HG03135 (cell line): ENCODE results near the gene ASB7.
"Not testable (repeated sequence)": the region's sequence is repeated elsewhere in the genome, so short reads cannot be mapped to it uniquely, and the experiment has no call there.

Experiments
- ATAC-seq: cut with Tn5 transposase; IDR thresholded peaks from one replicate; pipeline ENCODE4 v1.9.1; 2021; ENCODE audit warnings: mild to moderate bottlenecking, moderate library complexity; ENCODE audit not compliant: unreplicated experiment

Gene ASB7, protein sequence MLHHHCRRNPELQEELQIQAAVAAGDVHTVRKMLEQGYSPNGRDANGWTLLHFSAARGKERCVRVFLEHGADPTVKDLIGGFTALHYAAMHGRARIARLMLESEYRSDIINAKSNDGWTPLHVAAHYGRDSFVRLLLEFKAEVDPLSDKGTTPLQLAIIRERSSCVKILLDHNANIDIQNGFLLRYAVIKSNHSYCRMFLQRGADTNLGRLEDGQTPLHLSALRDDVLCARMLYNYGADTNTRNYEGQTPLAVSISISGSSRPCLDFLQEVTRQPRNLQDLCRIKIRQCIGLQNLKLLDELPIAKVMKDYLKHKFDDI

DNA sequence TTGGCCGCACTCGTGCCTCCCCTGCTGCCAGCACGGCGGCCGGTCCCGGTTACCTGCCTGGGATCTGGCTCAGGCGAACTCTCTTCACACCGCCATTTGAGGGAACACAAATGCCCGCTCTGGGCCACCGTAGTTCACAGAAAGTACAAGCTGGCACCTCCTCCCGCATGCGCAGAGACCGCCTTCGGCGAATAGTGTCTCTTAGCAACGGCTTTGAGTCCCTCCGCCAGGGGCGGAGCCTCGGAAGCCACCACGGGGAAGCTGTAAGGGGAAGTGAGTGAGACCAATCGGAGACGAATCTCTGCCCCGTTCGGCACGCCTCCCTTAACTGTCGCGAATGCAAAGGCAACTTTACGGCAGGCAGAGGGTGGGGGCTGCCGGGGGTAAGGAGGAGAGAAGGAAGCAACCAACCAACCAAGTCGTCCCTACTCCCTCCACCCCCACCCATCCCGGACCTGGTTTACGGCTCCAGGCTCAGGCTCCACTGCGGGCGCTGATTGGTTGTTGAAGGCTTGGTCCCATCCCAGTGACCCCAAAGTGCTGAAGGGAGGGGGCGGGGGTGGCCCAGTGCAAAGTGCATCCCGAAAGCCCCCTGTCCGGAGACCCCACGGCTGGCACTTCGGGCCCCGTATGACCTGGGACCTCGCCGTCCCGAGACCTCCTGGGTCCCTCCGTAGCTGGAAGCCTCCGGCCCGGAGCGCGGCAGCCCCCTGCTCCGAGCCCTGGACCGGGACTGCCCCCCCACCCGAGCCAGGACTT lies at the start of gene ASB7, which contains the start of gene LINS1:
Gene ASB7 (plus strand): TSS at position 526 of the 759 bp plus-strand sequence. CDS start 9,628 bp downstream, outside the sequence.
Gene LINS1 (minus strand): TSS at position 121 of the 759 bp plus-strand sequence. CDS start 21,342 bp downstream, outside the sequence.
- peak; percentile 88 for ATAC-seq

GRCh38 chr15:100553468-100553867 lies 48.9 kb upstream of the ASB7 start:
- ATAC-seq: no peak

DNA sequence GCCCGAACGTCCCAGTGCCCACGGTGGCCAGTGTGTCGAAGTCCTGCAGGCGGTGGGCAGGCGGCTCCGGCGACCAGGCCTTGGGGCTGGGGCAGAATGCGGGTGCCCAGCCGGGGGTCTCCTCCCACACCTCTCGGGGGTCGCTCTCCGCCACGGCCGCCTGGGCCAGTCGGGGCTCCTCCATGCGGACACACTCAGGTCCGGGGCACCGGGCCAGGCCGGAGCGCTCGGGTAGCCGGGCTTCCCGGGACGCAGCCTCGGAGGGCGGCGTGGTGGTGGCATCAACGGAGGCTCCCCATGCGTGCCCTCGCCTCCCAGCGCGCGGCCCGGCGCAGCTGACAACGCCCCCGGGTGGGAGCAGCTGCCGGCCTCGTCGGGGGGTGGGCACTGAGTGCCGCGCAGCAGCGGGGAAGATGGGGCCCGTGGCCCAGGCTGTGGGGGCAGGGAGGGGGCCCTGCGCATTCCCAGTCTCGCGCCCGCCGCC lies 43.6 kb upstream of the ASB7 start:
- ATAC-seq: no peak

- no peak for ATAC-seq
Observed at GRCh38 chr15:100559330-100559729, 43.1 kb upstream of the ASB7 start.

GRCh38 chr15:100560323-100560722 lies 42.1 kb upstream of the ASB7 start:
- no peak for ATAC-seq

DNA sequence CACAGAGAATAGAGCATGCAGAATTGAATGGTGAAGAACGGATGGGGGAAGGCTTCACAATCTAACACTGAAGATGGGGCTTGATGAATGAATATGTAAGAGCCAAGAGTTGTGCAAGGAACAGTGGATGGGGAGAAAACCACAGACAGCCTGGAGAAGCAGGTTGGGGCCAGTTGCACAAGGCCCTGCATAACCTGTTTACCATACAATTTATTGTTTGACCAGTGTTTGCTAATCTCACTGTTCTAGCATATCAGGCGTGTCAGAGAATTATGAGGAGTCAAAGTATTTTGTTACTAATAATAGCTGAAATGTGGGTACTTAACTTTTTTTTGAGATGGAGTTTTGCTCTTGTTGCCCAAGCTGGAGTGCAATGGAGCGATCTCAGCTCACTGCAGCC lies 36.8 kb upstream of the ASB7 start:
- ATAC-seq: no peak

- ATAC-seq: no peak
Observed at GRCh38 chr15:100566850-100567628, 35.4 kb upstream of the ASB7 start.

- no peak for ATAC-seq
Observed at GRCh38 chr15:100569391-100569790, 33.0 kb upstream of the ASB7 start.

GRCh38 chr15:100570275-100570674 lies 32.1 kb upstream of the ASB7 start:
- no peak for ATAC-seq

DNA sequence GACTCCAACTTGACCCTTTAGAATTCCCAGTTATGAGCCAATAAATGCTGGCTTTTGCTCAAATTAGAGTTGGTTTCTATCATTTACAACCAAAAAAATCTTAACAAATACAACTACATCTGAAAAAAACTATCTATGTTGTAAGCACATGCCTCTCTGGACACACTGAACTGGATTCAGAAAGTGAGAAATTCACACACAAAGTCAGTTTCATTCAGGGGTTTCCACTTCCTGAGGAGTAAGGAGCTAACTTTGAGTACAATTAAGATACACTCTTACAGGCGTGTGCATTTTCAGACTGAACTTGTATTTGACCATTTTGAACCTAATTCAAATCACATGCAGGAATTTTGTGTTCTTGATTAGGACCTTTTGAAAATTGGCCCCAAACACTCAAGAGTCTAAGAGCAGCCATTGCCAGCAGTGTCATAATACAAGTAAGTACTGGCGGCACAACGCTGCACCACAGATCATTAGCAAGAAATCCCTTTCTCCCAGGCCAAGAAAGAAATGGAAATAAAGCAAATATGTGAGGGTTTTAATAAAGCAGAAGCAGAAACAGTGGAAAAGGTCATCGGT lies 31.6 kb upstream of the ASB7 start:
- peak; percentile 86 for ATAC-seq

- ATAC-seq: no peak
Observed at GRCh38 chr15:100571592-100572167, 30.7 kb upstream of the ASB7 start.

- ATAC-seq: no peak
Observed at GRCh38 chr15:100572362-100572983, 29.9 kb upstream of the ASB7 start.

GRCh38 chr15:100573526-100573925 lies 28.9 kb upstream of the ASB7 start:
- no peak for ATAC-seq

DNA sequence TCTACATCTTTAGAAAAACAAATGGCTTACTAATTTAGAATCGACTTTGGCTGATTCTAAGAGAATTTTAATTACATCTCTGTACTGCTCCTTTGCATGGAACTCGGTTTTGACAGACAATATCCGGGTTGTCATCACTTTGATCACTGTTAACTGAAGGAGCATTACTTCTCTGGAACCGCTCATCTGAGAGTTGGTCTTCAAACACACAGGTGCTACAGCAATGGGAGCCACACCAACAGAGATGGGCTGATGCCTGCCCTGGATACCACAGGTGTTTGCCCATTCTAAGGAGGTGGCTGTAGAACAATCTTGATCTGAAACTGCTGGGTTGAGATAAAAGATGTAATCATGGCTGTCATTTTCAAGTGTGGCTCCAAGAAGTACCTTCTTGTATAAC lies 22.0 kb upstream of the ASB7 start:
- ATAC-seq: no peak

GRCh38 chr15:100588638-100589242 lies 13.6 kb upstream of the ASB7 start:
- no peak for ATAC-seq

- not testable (repeated sequence) for ATAC-seq
Observed at GRCh38 chr15:100591163-100591562, 11.2 kb upstream of the ASB7 start.

DNA sequence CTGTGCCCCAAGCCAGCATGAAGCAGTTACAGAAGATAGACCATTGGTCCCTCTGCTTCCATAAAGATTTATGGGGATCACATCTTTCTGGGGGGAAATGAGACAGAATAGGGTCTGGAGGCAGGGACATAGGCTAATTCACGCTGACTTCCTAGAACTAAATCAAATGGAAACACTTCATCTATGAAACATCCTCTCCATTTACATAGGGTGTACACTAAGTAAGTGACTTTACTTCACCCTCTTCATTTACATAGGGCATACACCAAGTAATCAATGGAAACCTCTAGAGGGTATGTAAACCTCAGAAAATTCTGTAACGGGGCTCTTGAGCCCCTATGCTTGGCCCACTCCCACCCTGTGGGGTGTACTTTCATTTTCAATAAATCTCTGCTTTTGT lies 10.6 kb upstream of the ASB7 start:
- no peak for ATAC-seq

GRCh38 chr15:100592898-100593297 lies 9.5 kb upstream of the ASB7 start:
- no peak for ATAC-seq

GRCh38 chr15:100593431-100593830 lies 9.0 kb upstream of the ASB7 start:
- no peak for ATAC-seq

DNA sequence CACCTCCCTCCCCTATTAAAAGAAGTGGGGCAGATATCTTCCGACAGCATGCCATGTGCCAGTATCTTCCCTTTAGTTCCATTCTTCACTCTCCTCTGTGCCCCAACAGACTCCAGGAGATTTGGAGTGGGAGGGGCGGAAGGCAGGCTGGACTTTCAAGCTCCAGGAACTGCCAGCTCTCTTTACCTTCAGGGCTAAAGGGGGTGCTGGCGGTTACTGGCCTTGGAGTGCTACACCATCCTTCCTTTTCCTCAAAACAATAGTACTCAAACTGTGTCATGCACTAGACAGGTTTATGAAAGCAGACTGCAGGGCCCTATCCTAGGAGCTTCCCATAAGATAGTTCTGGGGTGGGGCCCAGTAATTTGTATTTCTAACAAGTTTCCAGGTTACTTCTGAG lies 6.4 kb upstream of the ASB7 start:
- no peak for ATAC-seq
